K562 (cell line): ENCODE measurements around the gene GPR139. TPM values are rescaled to one million over a fixed set of nuclear protein-coding genes. Genes with fewer than 3 reads are reported as not detected.

ENCODE experiments used
- ATAC-seq: fragments of 200-7000 bp; cut with Tn5 transposase; 3 replicates; pipeline ENCODE4 v1.9.1; 2020; ENCODE audit warnings: moderate library complexity
- BruUV-seq: library from RNA; stranded (reverse); fragments of 400-500 nt; replicated peaks from 2 replicates; lab custom pipeline; 2021; lab: Mats Ljungman, UMichigan
- CTCF ChIA-PET: fragments of 300-600 bp; formaldehyde crosslinking; extraction: SDS; loops from one replicate; lab custom pipeline; 2021; ENCODE audit warnings: low intra/inter-chr PET ratio; lab: Yijun Ruan, JAX
- POLR2A ChIA-PET: fragments of 300-600, 350-650 bp; sonication (Branson Sonifier 250); formaldehyde crosslinking; extraction: SDS; loops from one replicate; lab custom pipeline; 2021; ENCODE audit warnings: antibody characterized with exemption, inconsistent platforms; lab: Yijun Ruan, JAX
- DNase-seq, 4 experiments: peaks; one replicate each; pipeline versions ENCODE4 v3.0.0 to v3.0.0-alpha.2; 2011 to 2018; ENCODE audit warnings: low spot score in 3 of 4, mixed read lengths in 3 of 4; ENCODE audit errors: extremely low read depth in 1 of 4
- FAIRE-seq: peaks from 2 replicates; lab custom pipeline; 2011; peaks lifted over from hg19 to GRCh38; lab: Jason Lieb, UNC
- H2AFZ ChIP-seq: 2 replicates; pipeline ENCODE4 v1.6.0; 2011; ENCODE audit warnings: low read depth, low read length, control low read depth, inconsistent platforms
- H3K27ac ChIP-seq: fragments of 200-600 bp; 3 replicates; pipeline ENCODE4 v1.8.0; 2011; ENCODE audit warnings: low read depth, mild to moderate bottlenecking, control low read depth, inconsistent platforms, low read length, moderate library complexity, mixed read lengths; ENCODE audit errors: extremely low read depth
- H3K27me3 ChIP-seq, 2 experiments: fragments of 300-600 bp in 1 of 2; 2 replicates in 1 of 2; 3 replicates in 1 of 2; pipeline versions ENCODE4 v1.6.0 to v1.8.0; 2011; ENCODE audit warnings: inconsistent platforms in 2 of 2, low read length in 2 of 2, mild to moderate bottlenecking in 1 of 2, mixed read lengths in 1 of 2, moderate library complexity in 1 of 2; ENCODE audit not compliant: control insufficient read depth in 2 of 2, insufficient read depth in 2 of 2
- H3K36me3 ChIP-seq: fragments of 300-600 bp; 3 replicates; pipeline ENCODE4 v1.8.0; 2011; ENCODE audit warnings: mild to moderate bottlenecking, low read length, inconsistent platforms; ENCODE audit not compliant: control insufficient read depth, insufficient read depth
- H3K4me1 ChIP-seq, 2 experiments: fragments of 200-600 bp in 1 of 2; replicated peaks in 1 of 2; 2 replicates in 1 of 2; 3 replicates in 1 of 2; pipeline versions ENCODE4 v1.5.1 to v1.8.0; 2011; ENCODE audit warnings: inconsistent platforms in 2 of 2, low read length in 2 of 2, mild to moderate bottlenecking in 1 of 2, mixed read lengths in 1 of 2, moderate library complexity in 1 of 2; ENCODE audit not compliant: control insufficient read depth in 2 of 2, insufficient read depth in 2 of 2
- H3K4me2 ChIP-seq: 2 replicates; pipeline ENCODE4 v1.6.1; 2011; ENCODE audit warnings: low read length, control low read depth, inconsistent platforms, mixed read lengths; ENCODE audit not compliant: insufficient read depth
- H3K4me3 ChIP-seq: fragments of 200-600 bp; sonication (generic), shearing (Covaris generic); 2 replicates; pipeline ENCODE4 v1.5.1; 2016; ENCODE audit warnings: control low read depth, inconsistent platforms
- H3K79me2 ChIP-seq: fragments of 200-600 bp; 3 replicates; pipeline ENCODE4 v1.8.0; 2011; ENCODE audit warnings: low read length, inconsistent platforms; ENCODE audit not compliant: control insufficient read depth, insufficient read depth
- H3K9ac ChIP-seq, 2 experiments: 2 replicates each; pipeline versions ENCODE4 v1.6.0 to v1.6.1; 2011; ENCODE audit warnings: low read depth in 2 of 2, low read length in 2 of 2, control low read depth in 1 of 2, inconsistent platforms in 1 of 2, mild to moderate bottlenecking in 1 of 2, mixed read lengths in 1 of 2; ENCODE audit not compliant: insufficient read depth in 1 of 2
- H3K9me1 ChIP-seq: one replicate; pipeline ENCODE4 v1.6.0; 2011; ENCODE audit warnings: inconsistent platforms, mild to moderate bottlenecking, low read length, moderate library complexity; ENCODE audit not compliant: control insufficient read depth, insufficient read depth
- H3K9me3 ChIP-seq: replicated peaks from 2 replicates; pipeline ENCODE4 v1.5.1; 2011; ENCODE audit warnings: low read depth, low read length, inconsistent platforms; ENCODE audit not compliant: control insufficient read depth, insufficient read depth
- H4K20me1 ChIP-seq: replicated peaks from 2 replicates; pipeline ENCODE4 v1.6.1; 2011; ENCODE audit warnings: low read length, inconsistent platforms, mixed read lengths; ENCODE audit not compliant: control insufficient read depth, insufficient read depth
- E2F1 ChIP-seq: sonication (generic); formaldehyde crosslinking; IDR thresholded peaks from 2 replicates; pipeline ENCODE4 v1.8.1; 2023; ENCODE audit warnings: mild to moderate bottlenecking, missing genetic modification reagents, moderate library complexity
- E2F4 ChIP-seq: sonication (generic); formaldehyde crosslinking; IDR thresholded peaks from 2 replicates; pipeline ENCODE4 v1.8.0; 2022; ENCODE audit warnings: mild to moderate bottlenecking, low read depth, missing genetic modification reagents
- GATA2 ChIP-seq: sonication (generic); formaldehyde crosslinking; IDR thresholded peaks from 2 replicates; pipeline ENCODE4 v1.4.0; 2020; ENCODE audit warnings: mild to moderate bottlenecking, missing genetic modification reagents
- LCOR ChIP-seq: sonication (generic); formaldehyde crosslinking; IDR thresholded peaks from 2 replicates; pipeline ENCODE4 v1.8.0; 2022; ENCODE audit warnings: mild to moderate bottlenecking, missing genetic modification reagents
- MBD1 ChIP-seq: fragments of 250-450 bp; sonication (Bioruptor Pico); IDR thresholded peaks from 2 replicates; pipeline ENCODE4 v1.8.0; 2022; ENCODE audit warnings: inconsistent platforms
- NRF1 ChIP-seq, 2 experiments: fragments of 450-650 bp; IDR thresholded peaks in 1 of 2; conservative IDR thresholded peaks in 1 of 2; 2 replicates each; pipeline ENCODE4 v1.6.1; 2014; ENCODE audit warnings: mild to moderate bottlenecking in 2 of 2
- TRIM25 ChIP-seq: fragments of 450-650 bp; IDR thresholded peaks from 2 replicates; pipeline ENCODE4 v1.7.0; 2016; ENCODE audit warnings: borderline replicate concordance
- UBTF ChIP-seq, 2 experiments: IDR thresholded peaks; 2 replicates each; pipeline ENCODE4 v1.6.1; 2012; ENCODE audit warnings: improper control_type of control experiment in 2 of 2, low read depth in 2 of 2, low read length in 2 of 2, borderline replicate concordance in 1 of 2
- ZNF121 ChIP-seq: sonication (generic); formaldehyde crosslinking; conservative IDR thresholded peaks from 2 replicates; pipeline ENCODE4 v1.8.0; 2022; ENCODE audit warnings: missing genetic modification reagents
- ZNF3 ChIP-seq: fragments of 250-450 bp; sonication (Bioruptor Pico); IDR thresholded peaks from 2 replicates; pipeline ENCODE4 v1.5.0; 2021; ENCODE audit warnings: mild to moderate bottlenecking, moderate library complexity
- WGBS: fragments of 100-300 bp; shearing (Covaris generic); methylation state at CpG from one replicate; pipeline ENCODE4 v1.1.6; 2016; ENCODE audit warnings: low coverage, mixed read lengths; ENCODE audit not compliant: insufficient coverage; ENCODE audit errors: missing lambda C conversion rate; 5-methylcytosine and 5-hydroxymethylcytosine counted together
- in situ Hi-C: fragments of 300-500 bp; cut with MboI; formaldehyde crosslinking; loops from 4 replicates; pipeline ENCODE4 v1.15.0; 2018; ENCODE audit warnings: inconsistent platforms, mixed read lengths
- intact Hi-C: fragments of 100-400 bp; cut with micrococcal nuclease; formaldehyde crosslinking; loops from 2 replicates; pipeline ENCODE4 v1.14.2; 2022
- polyA plus RNA-seq, 8 experiments: library from polyadenylated mRNA; depleted of rRNA in 4 of 8; stranded (reverse) in 5 of 8; unstranded in 3 of 8; fragments of >200 nt; fragmentation: Nextera tagmentation in 2 of 8; fragmentation: Illumina TruSeq in 1 of 8; extraction: Ambion mirVana in 2 of 8; extraction: Trizol in 1 of 8; gene quantifications; 2 replicates each; pipeline versions ENCODE4 v1.2.1 to v1.2.3, GENCODE V29; 2011 to 2014; ENCODE audit warnings: inconsistent platforms in 1 of 8, missing spikeins in 1 of 8
- total RNA-seq, 7 experiments: library from RNA; depleted of rRNA in 6 of 7; stranded (reverse); fragments of >200 nt in 6 of 7; fragmentation: Illumina TruSeq in 2 of 7; extraction: Trizol in 2 of 7; gene quantifications; 2 replicates each; pipeline versions ENCODE4 v1.2.1 to v1.2.3, GENCODE V29; 2011 to 2021; ENCODE audit warnings: low replicate concordance in 1 of 7

Gene GPR139
- total and polyA plus RNA-seq, 9 of the 15 experiments (the other 6 are each of a cell fraction or from before 2014, with no cell fraction given): not detected

GRCh38 chr16:20089246-20089965 lies 15.7 kb upstream of the GPR139 start:
- intact Hi-C loops (no loop called here), in situ Hi-C loops (no loop called here)
- no peak overlapping the region for H3K4me3 ChIP-seq
- no peak for FAIRE-seq
- ATAC-seq: no peak
- CTCF ChIA-PET: no interaction called here
- POLR2A ChIA-PET: interaction anchor here (0.6 kb wide), 1 partner anchor 13 kb away, joined by 4 read pairs; no protein-coding TSS in a partner anchor
- 2% methylated on average over 3 of the region's 3 CpGs for WGBS
- TF ChIP-seq TRIM25: no peak
- TF ChIP-seq UBTF (IDR thresholded peaks at IDR 0.05; ENCODE audit: borderline replicate concordance in 1 of 2, low read depth in 2 of 2, low read length in 2 of 2): no peak
- no peak for TF ChIP-seq MBD1 (CRISPR knock-in tag)
- TF ChIP-seq LCOR: no peak
- TF ChIP-seq E2F4 (CRISPR knock-in tag): no peak
- TF ChIP-seq ZNF3: no peak
- TF ChIP-seq NRF1 (conservative IDR thresholded peaks at IDR 0.05 in 1 of 2, IDR thresholded peaks at IDR 0.05 in 1 of 2): no peak
- no peak for TF ChIP-seq GATA2
- no peak for TF ChIP-seq E2F1 (CRISPR knock-in tag)
- no peak for TF ChIP-seq ZNF121
- H3K4me2 ChIP-seq: no peak overlapping the region
- no peak overlapping the region for H3K9ac ChIP-seq
- H3K9me3 ChIP-seq: no peaks in the 10 kb centered on the region
- no peaks in the 10 kb centered on the region for H3K27me3 ChIP-seq
- H3K36me3 ChIP-seq: no peaks in the 10 kb centered on the region
- no TSS peak for BruUV-seq
- no peaks in the 10 kb centered on the region for H3K79me2 ChIP-seq
- peaks cover 0 to 7% of the 10 kb centered on the region in 2 experiments; a peak in 3 of 5 replicates for H3K4me1 ChIP-seq
- H4K20me1 ChIP-seq: no peaks in the 10 kb centered on the region
- no peak for DNase-seq
- no peaks in the 10 kb centered on the region for H3K9me1 ChIP-seq
- H2AFZ ChIP-seq: no peak overlapping the region
- H3K27ac ChIP-seq: no peak overlapping the region
